ENCODE measurements around the gene PDXP.

PDXP gene

GRCh38 chr22:37624017-37624365 lies 34.5 kb upstream of the PDXP start:
- no peaks in the 10 kb centered on the region for H3K36me3 ChIP-seq (ENCODE audit: control insufficient read depth, insufficient read depth, low read length)
- no peak overlapping the region for H3K4me2 ChIP-seq (ENCODE audit: low read length)
- no peak overlapping the region for H3K9ac ChIP-seq
- H3K27ac ChIP-seq: no peak overlapping the region
- H3K79me2 ChIP-seq: no peaks in the 10 kb centered on the region
- TF ChIP-seq, protein P1, sequence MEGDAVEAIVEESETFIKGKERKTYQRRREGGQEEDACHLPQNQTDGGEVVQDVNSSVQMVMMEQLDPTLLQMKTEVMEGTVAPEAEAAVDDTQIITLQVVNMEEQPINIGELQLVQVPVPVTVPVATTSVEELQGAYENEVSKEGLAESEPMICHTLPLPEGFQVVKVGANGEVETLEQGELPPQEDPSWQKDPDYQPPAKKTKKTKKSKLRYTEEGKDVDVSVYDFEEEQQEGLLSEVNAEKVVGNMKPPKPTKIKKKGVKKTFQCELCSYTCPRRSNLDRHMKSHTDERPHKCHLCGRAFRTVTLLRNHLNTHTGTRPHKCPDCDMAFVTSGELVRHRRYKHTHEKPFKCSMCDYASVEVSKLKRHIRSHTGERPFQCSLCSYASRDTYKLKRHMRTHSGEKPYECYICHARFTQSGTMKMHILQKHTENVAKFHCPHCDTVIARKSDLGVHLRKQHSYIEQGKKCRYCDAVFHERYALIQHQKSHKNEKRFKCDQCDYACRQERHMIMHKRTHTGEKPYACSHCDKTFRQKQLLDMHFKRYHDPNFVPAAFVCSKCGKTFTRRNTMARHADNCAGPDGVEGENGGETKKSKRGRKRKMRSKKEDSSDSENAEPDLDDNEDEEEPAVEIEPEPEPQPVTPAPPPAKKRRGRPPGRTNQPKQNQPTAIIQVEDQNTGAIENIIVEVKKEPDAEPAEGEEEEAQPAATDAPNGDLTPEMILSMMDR (IDR thresholded peaks at IDR 0.05): no peak
- no peak overlapping the region for H3K4me3 ChIP-seq (ENCODE audit: low read depth, low read length)
- peaks cover 4% of the 10 kb centered on the region for H3K4me1 ChIP-seq
- H3K27me3 ChIP-seq (ENCODE audit: control insufficient read depth, insufficient read depth, low read length): no peaks in the 10 kb centered on the region
- H3K9me3 ChIP-seq (ENCODE audit: control insufficient read depth, low read length): no peaks in the 10 kb centered on the region
- no peak overlapping the region for H2AFZ ChIP-seq

DNA sequence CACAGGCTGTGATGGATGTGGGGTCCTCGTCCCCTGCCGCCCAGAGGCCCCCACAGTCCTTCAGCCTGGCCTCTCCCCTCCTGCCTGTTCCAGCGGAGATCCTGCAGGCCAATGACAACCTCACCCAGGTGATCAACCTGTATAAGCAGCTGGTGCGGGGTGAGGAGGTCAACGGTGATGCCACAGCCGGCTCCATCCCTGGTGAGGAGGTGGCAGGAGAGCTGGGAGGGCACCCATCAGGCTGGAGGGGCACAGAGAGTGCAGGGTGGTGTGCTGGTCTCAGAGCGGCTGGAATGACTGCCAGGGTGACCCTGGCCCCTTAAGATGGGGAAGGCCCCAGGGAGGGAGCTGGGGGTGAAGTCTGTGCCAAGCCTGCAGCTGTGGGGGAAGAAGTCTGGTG lies 33.6 kb upstream of the PDXP start:
- H3K27me3 ChIP-seq (ENCODE audit: control insufficient read depth, insufficient read depth, low read length): no peaks in the 10 kb centered on the region
- no peak overlapping the region for H3K27ac ChIP-seq
- H3K4me1 ChIP-seq: peaks cover 4% of the 10 kb centered on the region
- TF ChIP-seq, protein P1 (IDR thresholded peaks at IDR 0.05): no peak
- H3K4me3 ChIP-seq (ENCODE audit: low read depth, low read length): no peak overlapping the region
- H2AFZ ChIP-seq: no peak overlapping the region
- no peaks in the 10 kb centered on the region for H3K9me3 ChIP-seq (ENCODE audit: control insufficient read depth, low read length)
- H3K9ac ChIP-seq: no peak overlapping the region
- H3K79me2 ChIP-seq: no peaks in the 10 kb centered on the region
- H3K36me3 ChIP-seq (ENCODE audit: control insufficient read depth, insufficient read depth, low read length): no peaks in the 10 kb centered on the region
- H3K4me2 ChIP-seq (ENCODE audit: low read length): no peak overlapping the region

DNA sequence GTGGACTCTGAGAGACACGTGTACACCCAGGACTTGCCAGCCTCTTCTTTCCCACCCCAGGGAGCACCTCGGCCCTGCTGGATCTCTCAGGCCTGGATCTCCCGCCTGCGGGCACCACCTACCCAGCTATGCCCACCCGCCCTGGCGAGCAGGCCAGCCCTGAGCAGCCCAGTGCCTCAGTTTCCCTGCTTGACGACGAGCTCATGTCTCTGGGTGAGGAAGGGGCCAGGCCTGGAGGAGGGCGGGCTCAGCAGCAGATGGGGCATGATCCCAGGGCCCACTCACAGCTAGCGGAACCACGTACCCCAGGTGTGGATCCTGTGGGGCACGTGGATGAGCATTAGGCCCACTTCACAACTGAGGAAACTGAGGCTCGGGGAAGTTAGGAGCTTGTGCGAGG lies 32.8 kb upstream of the PDXP start:
- H3K4me2 ChIP-seq (ENCODE audit: low read length): no peak overlapping the region

GRCh38 chr22:37626144-37626543 lies 32.4 kb upstream of the PDXP start:
- Histone ChIP-seq H3K36me3 (ENCODE audit: control insufficient read depth, insufficient read depth, low read length) (no peaks in the 10 kb centered on the region), H3K9ac (no peak overlapping the region), H3K27me3 (ENCODE audit: control insufficient read depth, insufficient read depth, low read length) (no peaks in the 10 kb centered on the region), H3K4me3 (ENCODE audit: low read depth, low read length) (no peak overlapping the region), H3K4me2 (ENCODE audit: low read length) (no peak overlapping the region), H3K27ac (no peak overlapping the region), H3K9me3 (ENCODE audit: control insufficient read depth, low read length) (no peaks in the 10 kb centered on the region), H3K79me2 (no peaks in the 10 kb centered on the region), H2AFZ (no peak overlapping the region), H3K4me1 (peaks cover 4% of the 10 kb centered on the region)
- TF ChIP-seq, protein P1 (IDR thresholded peaks at IDR 0.05): no peak

More for the DNA sequence above, 32.8 kb upstream of the PDXP start:
- Histone ChIP-seq H3K79me2 (no peaks in the 10 kb centered on the region), H3K36me3 (ENCODE audit: control insufficient read depth, insufficient read depth, low read length) (no peaks in the 10 kb centered on the region), H3K4me3 (ENCODE audit: low read depth, low read length) (no peak overlapping the region), H3K27me3 (ENCODE audit: control insufficient read depth, insufficient read depth, low read length) (no peaks in the 10 kb centered on the region), H2AFZ (no peak overlapping the region), H3K9ac (no peak overlapping the region), H3K4me1 (peaks cover 4% of the 10 kb centered on the region), H3K9me3 (ENCODE audit: control insufficient read depth, low read length) (no peaks in the 10 kb centered on the region), H3K27ac (no peak overlapping the region)
- TF ChIP-seq, protein P1 (IDR thresholded peaks at IDR 0.05): no peak

GRCh38 chr22:37626556-37627075 lies 31.9 kb upstream of the PDXP start:
- no peak overlapping the region for H3K4me2 ChIP-seq (ENCODE audit: low read length)
- H3K9ac ChIP-seq: no peak overlapping the region
- peaks cover 4% of the 10 kb centered on the region for H3K4me1 ChIP-seq
- no peak overlapping the region for H3K27ac ChIP-seq
- H3K79me2 ChIP-seq: no peaks in the 10 kb centered on the region
- no peaks in the 10 kb centered on the region for H3K9me3 ChIP-seq (ENCODE audit: control insufficient read depth, low read length)
- no peaks in the 10 kb centered on the region for H3K27me3 ChIP-seq (ENCODE audit: control insufficient read depth, insufficient read depth, low read length)
- TF ChIP-seq, protein P1 (IDR thresholded peaks at IDR 0.05): no peak
- H3K36me3 ChIP-seq (ENCODE audit: control insufficient read depth, insufficient read depth, low read length): no peaks in the 10 kb centered on the region
- no peak overlapping the region for H2AFZ ChIP-seq
- H3K4me3 ChIP-seq (ENCODE audit: low read depth, low read length): no peak overlapping the region
